PC-3 (cell line): ENCODE data around the gene TNFSF8.

Source experiments
- CTCF ChIP-seq: fragments of 300-600 bp; sonication (generic); conservative IDR thresholded peaks from 2 replicates; pipeline ENCODE4 v1.5.1; 2017; ENCODE audit warnings: antibody characterized with exemption, low read depth, mild to moderate bottlenecking, low read length
- EZH2phosphoT487 ChIP-seq: fragments of 300-600 bp; sonication (generic); IDR thresholded peaks from 2 replicates; pipeline ENCODE4 v1.6.1; 2018; ENCODE audit warnings: mild to moderate bottlenecking, antibody characterized with exemption, low read length, borderline replicate concordance

DNA sequence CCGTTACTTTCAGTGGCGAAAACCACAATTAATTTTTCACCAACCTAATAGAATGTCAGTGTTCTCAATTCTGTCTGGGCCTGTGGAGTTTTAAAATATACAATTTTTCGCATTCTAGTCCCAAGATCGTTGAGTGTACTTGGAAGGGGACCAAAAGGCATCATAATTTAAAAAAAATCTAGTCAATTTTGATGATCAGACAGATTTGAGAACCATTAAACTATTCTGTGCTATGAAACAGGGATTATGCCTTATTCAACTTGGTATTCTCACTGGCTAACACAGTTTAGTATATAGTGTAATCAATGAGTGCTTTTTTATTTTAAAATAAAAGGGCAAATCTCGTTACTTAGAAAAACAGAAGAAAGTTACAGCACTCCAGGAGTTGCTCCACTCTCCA lies 63.1 kb downstream of the TNFSF8 start:
- TF ChIP-seq CTCF: no peak
- TF ChIP-seq EZH2phosphoT487: no peak
